GM20431 (cell line): ENCODE measurements around the gene ADAMTS10.
"Not testable (repeated sequence)": the region's sequence is repeated elsewhere in the genome, so short reads cannot be mapped to it uniquely, and the experiment has no call there.

Experiments used
- in situ Hi-C: fragments of 300-500 bp; cut with MseI, MboI; formaldehyde crosslinking; loops from one replicate; pipeline ENCODE4 v1.15.0; 2020; ENCODE audit warnings: low sequenced_read_pairs; ENCODE audit not compliant: unreplicated experiment

ADAMTS10 gene

GRCh38 chr19:8600816-8601215 is 9.7 kb downstream of the ADAMTS10 start:
- in situ Hi-C loops, result no loop called here

DNA sequence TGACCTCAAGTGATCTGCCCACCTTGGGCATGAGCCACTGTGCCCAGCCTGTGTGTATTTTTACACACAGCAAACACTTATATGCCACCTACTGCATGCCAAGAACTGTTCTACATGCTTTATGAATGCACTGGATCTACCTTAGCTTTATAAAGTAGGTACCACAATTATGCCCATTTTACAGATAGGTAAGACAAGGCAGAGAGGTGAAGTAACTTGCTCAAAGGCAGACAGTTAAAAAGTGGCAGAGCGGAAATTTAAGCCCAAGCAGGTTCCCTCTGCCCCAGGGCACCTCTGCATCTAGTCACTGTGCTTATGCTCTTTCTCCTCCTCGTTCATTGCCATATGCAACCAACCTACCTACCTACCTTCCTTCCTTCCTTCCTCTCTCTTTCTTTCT is 10.5 kb downstream of the ADAMTS10 start:
- in situ Hi-C loops, result no loop called here

DNA sequence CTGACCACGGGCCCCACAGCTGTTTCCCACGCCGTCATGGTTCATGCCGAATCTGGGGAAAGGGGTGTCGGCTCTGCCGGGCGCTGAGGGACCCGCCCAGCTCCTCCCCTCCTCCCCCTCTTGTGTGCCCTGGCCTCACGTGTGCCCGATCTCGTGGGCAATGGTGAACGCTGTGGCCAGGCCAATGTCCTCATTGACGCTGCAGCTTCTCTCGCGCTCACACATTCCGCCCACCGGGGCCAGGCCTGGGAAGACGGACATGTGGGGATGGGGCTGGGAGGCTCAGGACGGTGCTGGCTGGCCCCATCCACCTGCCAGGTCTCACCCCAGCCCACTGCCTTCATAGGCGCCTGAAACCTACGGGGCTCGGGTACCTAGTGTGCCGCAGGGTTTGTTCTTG is 14.3 kb downstream of the ADAMTS10 start:
- in situ Hi-C loops, result no loop called here

GRCh38 chr19:8595651-8596050 is 14.9 kb downstream of the ADAMTS10 start:
- in situ Hi-C loops, result no loop called here

GRCh38 chr19:8593931-8594330 is 16.6 kb downstream of the ADAMTS10 start:
- in situ Hi-C loops, result no loop called here

GRCh38 chr19:8592231-8593009 is 18.1 kb downstream of the ADAMTS10 start:
- in situ Hi-C loops, result no loop called here

GRCh38 chr19:8589177-8589714 is 21.3 kb downstream of the ADAMTS10 start:
- in situ Hi-C loops, result no loop called here

GRCh38 chr19:8585894-8586750 is 24.4 kb downstream of the ADAMTS10 start:
- in situ Hi-C loops, result no loop called here

DNA sequence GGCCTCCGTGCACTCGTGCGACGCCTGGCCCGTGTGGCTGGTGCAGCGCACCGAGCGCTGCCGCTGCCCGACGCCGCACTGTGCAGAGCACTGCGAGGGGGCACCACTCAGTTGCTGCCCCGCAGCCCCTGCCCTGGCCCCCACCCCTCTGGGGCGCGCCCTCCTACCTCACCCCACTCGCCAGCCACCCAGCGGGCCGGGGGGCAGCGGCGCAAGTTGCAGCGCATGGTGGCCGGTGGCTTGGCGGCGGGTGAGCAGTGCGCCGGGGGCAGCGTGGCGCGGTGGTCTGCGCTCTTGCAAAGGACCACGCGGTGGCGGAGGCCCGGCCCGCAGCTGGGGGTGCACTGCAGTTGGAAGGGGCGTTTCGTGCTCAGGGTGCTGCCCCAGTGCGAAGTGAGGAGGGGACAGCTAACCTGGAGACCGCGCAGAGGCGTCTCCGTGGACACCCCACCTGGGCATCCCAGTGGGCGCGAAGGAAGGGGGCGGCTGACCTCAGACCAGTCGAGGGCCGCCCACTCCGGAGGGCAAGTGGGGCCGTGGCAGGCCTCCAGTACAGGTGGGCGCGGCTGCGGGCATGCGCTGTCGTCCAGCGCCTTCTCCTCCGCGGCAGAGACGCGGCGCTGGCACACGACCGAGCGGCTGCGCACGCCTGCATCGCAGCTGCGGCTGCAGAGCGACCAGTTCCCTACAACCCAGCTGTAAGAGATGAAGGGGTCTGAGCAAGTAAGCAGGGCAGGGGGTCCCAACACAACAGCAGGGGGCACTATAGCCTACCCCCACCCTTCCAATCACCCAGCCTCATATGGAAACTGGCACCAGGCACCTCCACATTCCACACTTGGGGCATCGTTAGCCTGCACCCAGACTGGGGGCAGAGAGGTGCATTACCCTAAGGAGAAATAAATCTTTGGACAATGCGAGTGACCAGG is 25.3 kb downstream of the ADAMTS10 start:
- in situ Hi-C loops, result no loop called here

DNA sequence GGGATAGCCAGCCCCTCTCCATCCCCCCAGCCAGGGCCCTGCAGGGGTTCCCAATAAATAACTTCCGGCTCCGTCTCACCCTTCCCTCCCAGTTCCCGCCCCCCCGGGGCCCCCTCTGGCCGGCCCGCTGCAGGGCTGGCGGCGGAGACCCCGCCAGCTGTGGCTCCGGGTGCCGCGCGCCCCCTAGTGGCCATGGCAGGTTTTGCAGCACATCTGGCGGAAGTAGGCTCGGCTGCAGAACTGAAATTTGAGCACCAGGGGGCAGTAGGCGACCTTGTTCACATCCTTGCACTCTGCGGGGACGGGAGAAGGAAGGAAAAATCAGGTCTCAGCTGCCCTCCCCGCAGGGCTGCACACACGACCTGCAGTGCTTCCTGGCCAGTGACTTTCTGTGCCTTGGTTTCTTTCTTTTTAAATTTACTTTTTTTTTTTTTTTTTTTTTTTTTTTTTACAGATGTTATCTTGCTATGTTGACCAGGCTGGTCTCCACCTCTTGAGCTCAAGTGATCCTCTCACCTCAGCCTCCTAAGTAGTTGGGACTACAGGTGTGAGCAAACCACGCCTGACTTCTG is 29.7 kb downstream of the ADAMTS10 start:
- in situ Hi-C loops, result no loop called here

DNA sequence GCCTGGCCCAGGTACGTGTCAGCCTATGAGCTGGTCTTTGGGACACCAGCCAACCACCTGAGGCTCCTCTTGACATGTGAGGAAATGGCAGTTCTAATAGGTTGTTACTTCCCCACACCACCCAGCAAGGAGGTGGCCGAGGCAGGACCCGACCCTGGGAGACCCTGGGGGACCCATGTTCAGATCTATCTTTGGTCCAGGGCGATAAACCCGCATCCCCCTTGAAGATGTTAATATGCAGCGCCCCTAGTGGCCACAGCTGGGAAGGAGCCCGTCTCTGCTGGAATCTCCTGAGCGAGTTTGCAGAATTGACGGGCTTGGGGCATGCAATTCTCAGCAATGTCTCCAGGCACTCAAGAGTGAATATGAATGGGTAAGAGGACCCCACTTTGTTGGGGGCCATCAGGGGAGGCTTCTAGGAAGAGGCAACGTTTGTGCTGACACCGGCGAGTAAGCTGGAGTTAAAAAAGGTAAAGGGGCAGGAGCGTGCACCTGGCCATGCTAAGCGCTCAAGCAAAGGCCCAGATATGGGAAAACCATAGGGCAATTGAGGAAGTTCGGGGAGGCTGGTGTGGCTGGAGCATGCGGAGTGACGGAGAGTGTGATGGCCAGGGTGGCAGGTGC is 31.8 kb downstream of the ADAMTS10 start:
- in situ Hi-C loops, result no loop called here

DNA sequence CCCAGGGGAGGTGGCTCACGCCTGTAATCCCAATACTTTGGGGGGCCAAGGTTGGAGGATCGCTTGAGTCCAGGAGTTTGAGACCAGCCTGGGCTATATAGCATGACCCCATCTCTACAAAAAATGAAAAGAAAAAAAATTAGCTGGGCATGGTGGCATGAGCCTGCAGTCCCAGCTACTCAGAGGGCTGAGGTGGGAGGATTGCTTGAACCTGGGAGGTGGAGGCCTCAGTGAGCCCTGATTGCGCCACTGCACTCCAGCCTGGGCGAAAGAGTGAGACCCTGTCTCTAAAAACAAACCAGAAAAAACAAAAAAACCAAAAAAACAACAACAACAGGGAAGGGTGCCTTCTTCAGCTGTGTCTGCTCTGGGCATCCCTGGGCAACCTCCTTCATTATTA is 32.8 kb downstream of the ADAMTS10 start:
- in situ Hi-C loops, result no loop called here

DNA sequence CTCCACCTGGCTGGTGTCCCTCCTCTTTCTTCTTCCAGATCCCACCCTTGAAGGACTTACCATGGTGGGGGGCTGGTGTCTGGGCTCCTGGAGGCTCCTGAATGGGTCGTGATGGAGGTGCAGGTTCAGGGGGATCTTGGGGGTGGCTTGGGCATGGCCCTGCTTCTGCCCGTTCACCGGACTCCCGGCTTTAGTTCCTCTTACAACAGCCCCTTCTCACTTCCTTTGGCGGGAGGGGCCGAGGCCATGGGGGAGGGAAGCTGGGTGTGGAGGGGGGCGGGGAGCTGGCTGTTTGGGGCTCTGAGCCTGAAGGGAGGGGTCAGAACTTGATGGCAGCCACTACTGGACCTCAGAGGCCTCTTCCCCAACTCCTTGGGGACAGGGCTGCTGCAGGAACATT is 33.3 kb downstream of the ADAMTS10 start, which contains the start of gene MYO1F:
Gene MYO1F (minus strand): TSS at position 196 of the 400 bp plus-strand sequence. CDS start 133 bp downstream, at position 63.
- in situ Hi-C loops, result no loop called here

GRCh38 chr19:8576273-8576993 is 34.1 kb downstream of the ADAMTS10 start:
- in situ Hi-C loops, result no loop called here

GRCh38 chr19:8575467-8575997 is 35.0 kb downstream of the ADAMTS10 start:
- in situ Hi-C loops, result no loop called here

GRCh38 chr19:8574619-8574922 is 35.9 kb downstream of the ADAMTS10 start:
- in situ Hi-C loops, result not testable (repeated sequence)

DNA sequence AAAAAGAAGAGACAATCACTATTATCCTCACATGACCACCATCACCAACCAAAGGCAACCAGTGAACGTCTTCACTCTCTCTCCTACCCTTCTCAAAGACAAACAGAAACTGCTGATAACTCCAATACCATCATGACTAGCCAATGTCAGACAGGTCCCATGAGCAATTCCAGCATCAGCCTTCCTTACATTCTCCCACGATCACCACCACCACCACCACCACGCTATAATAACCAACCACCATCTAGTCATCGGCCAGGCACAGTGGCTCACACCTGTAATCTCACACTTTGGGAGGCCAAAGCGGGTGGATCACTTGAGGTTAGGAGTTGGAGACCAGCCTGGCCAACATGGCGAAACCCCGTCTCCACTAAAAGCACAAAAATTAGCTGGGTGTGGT is 37.2 kb downstream of the ADAMTS10 start:
- in situ Hi-C loops, result no loop called here

DNA sequence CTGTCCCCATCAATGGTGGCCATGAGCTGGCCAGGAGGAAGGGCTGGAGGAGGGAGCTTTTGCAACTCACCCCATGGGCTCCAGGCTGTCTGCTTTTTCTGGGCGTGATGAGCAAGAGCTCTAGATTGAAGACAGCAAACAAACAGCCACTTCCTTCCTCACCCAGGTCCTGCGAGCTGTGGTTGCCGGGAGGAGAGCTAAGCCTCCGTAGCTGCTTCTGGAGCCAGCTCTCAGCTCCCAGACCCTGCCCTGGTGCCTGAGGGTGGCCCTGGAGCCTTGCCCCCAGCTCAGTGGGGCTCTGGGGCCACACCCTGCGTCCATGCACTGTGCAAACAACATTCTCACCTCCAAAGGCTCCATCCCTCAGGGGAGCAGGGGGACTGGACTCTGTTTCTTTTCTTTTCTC is 39.5 kb downstream of the ADAMTS10 start:
- in situ Hi-C loops, result no loop called here
